ENCODE measurements around the gene ARHGAP29.

The ARHGAP29 gene

DNA sequence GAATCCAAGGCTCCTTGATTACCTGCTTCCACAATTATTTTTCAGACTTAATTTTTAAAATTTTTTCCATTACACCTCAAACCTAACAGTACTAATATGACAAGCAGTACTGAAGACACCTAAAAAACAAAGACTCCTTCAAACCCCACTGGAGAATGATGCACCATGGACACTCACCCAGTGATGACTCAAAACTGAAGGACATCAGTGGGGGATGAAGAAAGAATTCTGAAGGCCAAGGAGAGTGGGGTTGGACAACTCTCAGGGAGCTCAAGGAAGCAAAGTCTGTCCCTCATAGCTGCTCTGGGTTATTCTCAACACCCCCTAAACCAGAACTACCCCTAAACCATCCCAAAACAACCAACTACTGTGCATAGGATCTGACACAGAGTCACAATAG, 2.4 kb upstream of the ARHGAP29 start (continued):
- TF ChIP-seq HIC1 (tag by site-specific recombination; IDR thresholded peaks at IDR 0.05): no peak
- no peak for TF ChIP-seq ZNF157 (tag by site-specific recombination; IDR thresholded peaks at IDR 0.05)
- TF ChIP-seq ZNF580 (tag by site-specific recombination; IDR thresholded peaks at IDR 0.05): no peak
- no peak for TF ChIP-seq TSHZ1 (tag by site-specific recombination; IDR thresholded peaks at IDR 0.05; ENCODE audit: borderline replicate concordance)
- TF ChIP-seq HOXC10 (CRISPR knock-in tag; IDR thresholded peaks at IDR 0.05): no peak
- TF ChIP-seq, protein P1, sequence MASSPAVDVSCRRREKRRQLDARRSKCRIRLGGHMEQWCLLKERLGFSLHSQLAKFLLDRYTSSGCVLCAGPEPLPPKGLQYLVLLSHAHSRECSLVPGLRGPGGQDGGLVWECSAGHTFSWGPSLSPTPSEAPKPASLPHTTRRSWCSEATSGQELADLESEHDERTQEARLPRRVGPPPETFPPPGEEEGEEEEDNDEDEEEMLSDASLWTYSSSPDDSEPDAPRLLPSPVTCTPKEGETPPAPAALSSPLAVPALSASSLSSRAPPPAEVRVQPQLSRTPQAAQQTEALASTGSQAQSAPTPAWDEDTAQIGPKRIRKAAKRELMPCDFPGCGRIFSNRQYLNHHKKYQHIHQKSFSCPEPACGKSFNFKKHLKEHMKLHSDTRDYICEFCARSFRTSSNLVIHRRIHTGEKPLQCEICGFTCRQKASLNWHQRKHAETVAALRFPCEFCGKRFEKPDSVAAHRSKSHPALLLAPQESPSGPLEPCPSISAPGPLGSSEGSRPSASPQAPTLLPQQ (tag by site-specific recombination; IDR thresholded peaks at IDR 0.05): no peak
- no peak for TF ChIP-seq ZNF223 (tag by site-specific recombination; IDR thresholded peaks at IDR 0.05)
- TF ChIP-seq ZNF501 (tag by site-specific recombination; IDR thresholded peaks at IDR 0.05): no peak

GRCh38 chr1:94239051-94239450, 1.7 kb upstream of the ARHGAP29 start:
- Histone ChIP-seq H3K9me3 (ENCODE audit: control insufficient read depth, insufficient read depth, low read depth, low read length) (no peaks in the 10 kb centered on the region), H3K27ac (ENCODE audit: extremely low read depth, low read depth, low read length) (no peak overlapping the region), H3K4me1 (ENCODE audit: control insufficient read depth, insufficient read depth, low read length) (peaks cover 9% of the 10 kb centered on the region), H3K4me3 (ENCODE audit: low read depth, low read length) (no peak overlapping the region), H3K36me3 (ENCODE audit: control insufficient read depth in 2 of 2, insufficient read depth in 1 of 2, low read length in 2 of 2) (no peaks in the 10 kb centered on the region)
- ChIA-PET POLR2A (no interaction called here), CTCF (interaction anchor here (0.6 to 3.9 kb wide), 4 partner anchors 28 to 1451 kb away, joined by 3 to 30 read pairs (median 3); no protein-coding TSS in a partner anchor)
- TF ChIP-seq SALL2 (tag by site-specific recombination; IDR thresholded peaks at IDR 0.05; ENCODE audit: borderline replicate concordance): no peak
- TF ChIP-seq ZNF404 (tag by site-specific recombination; IDR thresholded peaks at IDR 0.05): no peak
- TF ChIP-seq, protein P2, sequence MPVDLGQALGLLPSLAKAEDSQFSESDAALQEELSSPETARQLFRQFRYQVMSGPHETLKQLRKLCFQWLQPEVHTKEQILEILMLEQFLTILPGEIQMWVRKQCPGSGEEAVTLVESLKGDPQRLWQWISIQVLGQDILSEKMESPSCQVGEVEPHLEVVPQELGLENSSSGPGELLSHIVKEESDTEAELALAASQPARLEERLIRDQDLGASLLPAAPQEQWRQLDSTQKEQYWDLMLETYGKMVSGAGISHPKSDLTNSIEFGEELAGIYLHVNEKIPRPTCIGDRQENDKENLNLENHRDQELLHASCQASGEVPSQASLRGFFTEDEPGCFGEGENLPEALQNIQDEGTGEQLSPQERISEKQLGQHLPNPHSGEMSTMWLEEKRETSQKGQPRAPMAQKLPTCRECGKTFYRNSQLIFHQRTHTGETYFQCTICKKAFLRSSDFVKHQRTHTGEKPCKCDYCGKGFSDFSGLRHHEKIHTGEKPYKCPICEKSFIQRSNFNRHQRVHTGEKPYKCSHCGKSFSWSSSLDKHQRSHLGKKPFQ (tag by site-specific recombination; IDR thresholded peaks at IDR 0.05): no peak
- TF ChIP-seq ZNF747 (tag by site-specific recombination; IDR thresholded peaks at IDR 0.05): no peak
- TF ChIP-seq ZNF26 (tag by site-specific recombination; IDR thresholded peaks at IDR 0.05): no peak
- TF ChIP-seq KLF17 (tag by site-specific recombination; IDR thresholded peaks at IDR 0.05): no peak
- no peak for TF ChIP-seq ZBTB6 (tag by site-specific recombination; IDR thresholded peaks at IDR 0.05)
- TF ChIP-seq ZNF292 (tag by site-specific recombination; IDR thresholded peaks at IDR 0.05; ENCODE audit: borderline replicate concordance, low read depth): no peak
- no peak for TF ChIP-seq HOXA7 (CRISPR knock-in tag; IDR thresholded peaks at IDR 0.05; ENCODE audit: borderline replicate concordance)
- TF ChIP-seq ZNF433 (tag by site-specific recombination; IDR thresholded peaks at IDR 0.05; ENCODE audit: low read depth): no peak
- no peak for TF ChIP-seq ZNF76 (tag by site-specific recombination; IDR thresholded peaks at IDR 0.05; ENCODE audit: borderline replicate concordance, low read depth)
- TF ChIP-seq, protein P3, sequence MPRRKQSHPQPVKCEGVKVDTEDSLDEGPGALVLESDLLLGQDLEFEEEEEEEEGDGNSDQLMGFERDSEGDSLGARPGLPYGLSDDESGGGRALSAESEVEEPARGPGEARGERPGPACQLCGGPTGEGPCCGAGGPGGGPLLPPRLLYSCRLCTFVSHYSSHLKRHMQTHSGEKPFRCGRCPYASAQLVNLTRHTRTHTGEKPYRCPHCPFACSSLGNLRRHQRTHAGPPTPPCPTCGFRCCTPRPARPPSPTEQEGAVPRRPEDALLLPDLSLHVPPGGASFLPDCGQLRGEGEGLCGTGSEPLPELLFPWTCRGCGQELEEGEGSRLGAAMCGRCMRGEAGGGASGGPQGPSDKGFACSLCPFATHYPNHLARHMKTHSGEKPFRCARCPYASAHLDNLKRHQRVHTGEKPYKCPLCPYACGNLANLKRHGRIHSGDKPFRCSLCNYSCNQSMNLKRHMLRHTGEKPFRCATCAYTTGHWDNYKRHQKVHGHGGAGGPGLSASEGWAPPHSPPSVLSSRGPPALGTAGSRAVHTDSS (tag by site-specific recombination; IDR thresholded peaks at IDR 0.05): no peak
- no peak for TF ChIP-seq ZNF521 (tag by site-specific recombination; IDR thresholded peaks at IDR 0.05)
- TF ChIP-seq MYNN (tag by site-specific recombination; IDR thresholded peaks at IDR 0.05; ENCODE audit: borderline replicate concordance): no peak

Measured in HEK293 (cell line).